K562 (cell line): Measurements from ENCODE around the gene PLCL1. TPM values are rescaled to one million over a fixed set of nuclear protein-coding genes. Genes with fewer than 3 reads are reported as not detected.

Experiments
- ATAC-seq: fragments of 200-7000 bp; cut with Tn5 transposase; 3 replicates; pipeline ENCODE4 v1.9.1; 2020; ENCODE audit warnings: moderate library complexity
- BruUV-seq: library from RNA; stranded (reverse); fragments of 400-500 nt; replicated peaks from 2 replicates; lab custom pipeline; 2021; lab: Mats Ljungman, UMichigan
- CTCF ChIA-PET: fragments of 300-600 bp; formaldehyde crosslinking; extraction: SDS; loops from one replicate; lab custom pipeline; 2021; ENCODE audit warnings: low intra/inter-chr PET ratio; lab: Yijun Ruan, JAX
- POLR2A ChIA-PET: fragments of 300-600, 350-650 bp; sonication (Branson Sonifier 250); formaldehyde crosslinking; extraction: SDS; loops from one replicate; lab custom pipeline; 2021; ENCODE audit warnings: antibody characterized with exemption, inconsistent platforms; lab: Yijun Ruan, JAX
- DNase-seq, 4 experiments: peaks; one replicate each; pipeline versions ENCODE4 v3.0.0 to v3.0.0-alpha.2; 2011 to 2018; ENCODE audit warnings: low spot score in 3 of 4, mixed read lengths in 3 of 4; ENCODE audit errors: extremely low read depth in 1 of 4
- FAIRE-seq: peaks from 2 replicates; lab custom pipeline; 2011; peaks lifted over from hg19 to GRCh38; lab: Jason Lieb, UNC
- H2AFZ ChIP-seq: 2 replicates; pipeline ENCODE4 v1.6.0; 2011; ENCODE audit warnings: low read depth, low read length, control low read depth, inconsistent platforms
- H3K27ac ChIP-seq: fragments of 200-600 bp; 3 replicates; pipeline ENCODE4 v1.8.0; 2011; ENCODE audit warnings: low read depth, mild to moderate bottlenecking, control low read depth, inconsistent platforms, low read length, moderate library complexity, mixed read lengths; ENCODE audit errors: extremely low read depth
- H3K27me3 ChIP-seq, 2 experiments: fragments of 300-600 bp in 1 of 2; 2 replicates in 1 of 2; 3 replicates in 1 of 2; pipeline versions ENCODE4 v1.6.0 to v1.8.0; 2011; ENCODE audit warnings: inconsistent platforms in 2 of 2, low read length in 2 of 2, mild to moderate bottlenecking in 1 of 2, mixed read lengths in 1 of 2, moderate library complexity in 1 of 2; ENCODE audit not compliant: control insufficient read depth in 2 of 2, insufficient read depth in 2 of 2
- H3K36me3 ChIP-seq: fragments of 300-600 bp; 3 replicates; pipeline ENCODE4 v1.8.0; 2011; ENCODE audit warnings: mild to moderate bottlenecking, low read length, inconsistent platforms; ENCODE audit not compliant: control insufficient read depth, insufficient read depth
- H3K4me1 ChIP-seq, 2 experiments: fragments of 200-600 bp in 1 of 2; replicated peaks in 1 of 2; 2 replicates in 1 of 2; 3 replicates in 1 of 2; pipeline versions ENCODE4 v1.5.1 to v1.8.0; 2011; ENCODE audit warnings: inconsistent platforms in 2 of 2, low read length in 2 of 2, mild to moderate bottlenecking in 1 of 2, mixed read lengths in 1 of 2, moderate library complexity in 1 of 2; ENCODE audit not compliant: control insufficient read depth in 2 of 2, insufficient read depth in 2 of 2
- H3K4me2 ChIP-seq: 2 replicates; pipeline ENCODE4 v1.6.1; 2011; ENCODE audit warnings: low read length, control low read depth, inconsistent platforms, mixed read lengths; ENCODE audit not compliant: insufficient read depth
- H3K4me3 ChIP-seq: fragments of 200-600 bp; sonication (generic), shearing (Covaris generic); 2 replicates; pipeline ENCODE4 v1.5.1; 2016; ENCODE audit warnings: control low read depth, inconsistent platforms
- H3K79me2 ChIP-seq: fragments of 200-600 bp; 3 replicates; pipeline ENCODE4 v1.8.0; 2011; ENCODE audit warnings: low read length, inconsistent platforms; ENCODE audit not compliant: control insufficient read depth, insufficient read depth
- H3K9ac ChIP-seq, 2 experiments: 2 replicates each; pipeline versions ENCODE4 v1.6.0 to v1.6.1; 2011; ENCODE audit warnings: low read depth in 2 of 2, low read length in 2 of 2, control low read depth in 1 of 2, inconsistent platforms in 1 of 2, mild to moderate bottlenecking in 1 of 2, mixed read lengths in 1 of 2; ENCODE audit not compliant: insufficient read depth in 1 of 2
- H3K9me1 ChIP-seq: one replicate; pipeline ENCODE4 v1.6.0; 2011; ENCODE audit warnings: inconsistent platforms, mild to moderate bottlenecking, low read length, moderate library complexity; ENCODE audit not compliant: control insufficient read depth, insufficient read depth
- H3K9me3 ChIP-seq: replicated peaks from 2 replicates; pipeline ENCODE4 v1.5.1; 2011; ENCODE audit warnings: low read depth, low read length, inconsistent platforms; ENCODE audit not compliant: control insufficient read depth, insufficient read depth
- H4K20me1 ChIP-seq: replicated peaks from 2 replicates; pipeline ENCODE4 v1.6.1; 2011; ENCODE audit warnings: low read length, inconsistent platforms, mixed read lengths; ENCODE audit not compliant: control insufficient read depth, insufficient read depth
- ARHGAP35 ChIP-seq: fragments of 450-650 bp; IDR thresholded peaks from 2 replicates; pipeline ENCODE4 v1.6.1; 2018; ENCODE audit not compliant: partially characterized antibody
- BRF2 ChIP-seq: IDR thresholded peaks from 3 replicates; pipeline ENCODE4 v1.6.1; 2011; ENCODE audit warnings: borderline replicate concordance, mild to moderate bottlenecking; ENCODE audit not compliant: insufficient read length, insufficient read depth
- CTBP1 ChIP-seq: fragments of 450-650 bp; IDR thresholded peaks from 2 replicates; pipeline ENCODE4 v1.6.1; 2016; ENCODE audit warnings: borderline replicate concordance
- E2F1 ChIP-seq: sonication (generic); formaldehyde crosslinking; IDR thresholded peaks from 2 replicates; pipeline ENCODE4 v1.8.1; 2023; ENCODE audit warnings: mild to moderate bottlenecking, missing genetic modification reagents, moderate library complexity
- E2F6 ChIP-seq, 2 experiments: IDR thresholded peaks; 2 replicates each; pipeline ENCODE4 v1.6.1; 2011; ENCODE audit warnings: borderline replicate concordance in 1 of 2, control low read depth in 1 of 2, low read depth in 1 of 2, low read length in 1 of 2, mild to moderate bottlenecking in 1 of 2, mixed read lengths in 1 of 2, moderate library complexity in 1 of 2; ENCODE audit not compliant: insufficient read depth in 1 of 2, insufficient read length in 1 of 2, poor library complexity in 1 of 2, severe bottlenecking in 1 of 2; ENCODE audit errors: extremely low read depth in 1 of 2
- IFI16 ChIP-seq: fragments of 250-450 bp; sonication (Bioruptor Pico); IDR thresholded peaks from 2 replicates; pipeline ENCODE4 v2.1.2; 2022; ENCODE audit warnings: mild to moderate bottlenecking, inconsistent platforms
- KLF13 ChIP-seq: fragments of 450-650 bp; IDR thresholded peaks from 2 replicates; pipeline ENCODE4 v1.6.1; 2016; ENCODE audit warnings: missing genetic modification characterization, low read depth, mild to moderate bottlenecking, missing compliant biosample characterization, moderate library complexity, borderline replicate concordance
- MBD2 ChIP-seq: sonication (generic); IDR thresholded peaks from 2 replicates; pipeline ENCODE4 v1.6.1; 2016; ENCODE audit warnings: low read depth, borderline replicate concordance
- MITF ChIP-seq: IDR thresholded peaks from 2 replicates; pipeline ENCODE4 v1.6.1; 2014; ENCODE audit warnings: antibody characterized with exemption
- RBM34 ChIP-seq: fragments of 200-400 bp; formaldehyde crosslinking; IDR thresholded peaks from 2 replicates; pipeline ENCODE4 v1.6.1; 2018; ENCODE audit warnings: low read length, borderline replicate concordance; ENCODE audit not compliant: insufficient read depth
- SAP30 ChIP-seq: fragments of 200-600 bp; sonication (generic); IDR thresholded peaks from 2 replicates; pipeline ENCODE4 v1.6.1; 2012; ENCODE audit warnings: borderline replicate concordance, low read depth, mild to moderate bottlenecking, moderate library complexity, low read length, control low read depth, inconsistent platforms; ENCODE audit not compliant: insufficient read depth, poor library complexity, severe bottlenecking
- ZBTB26 ChIP-seq: fragments of 450-650 bp; formaldehyde crosslinking; IDR thresholded peaks from 2 replicates; pipeline ENCODE4 v1.4.0; 2022; ENCODE audit warnings: missing genetic modification characterization
- ZFP30 ChIP-seq: fragments of 250-450 bp; sonication (Bioruptor Pico); IDR thresholded peaks from 2 replicates; pipeline ENCODE4 v1.8.0; 2022; ENCODE audit warnings: moderate library complexity, mild to moderate bottlenecking, inconsistent platforms, borderline replicate concordance
- ZKSCAN1 ChIP-seq: fragments of 150-350 bp; IDR thresholded peaks from 2 replicates; pipeline ENCODE4 v1.6.1; 2016; ENCODE audit warnings: low read depth, low read length
- ZKSCAN3 ChIP-seq: fragments of 250-450 bp; sonication (Bioruptor Pico); IDR thresholded peaks from 2 replicates; pipeline ENCODE4 v1.4.0; 2020
- WGBS: fragments of 100-300 bp; shearing (Covaris generic); methylation state at CpG from one replicate; pipeline ENCODE4 v1.1.6; 2016; ENCODE audit warnings: low coverage, mixed read lengths; ENCODE audit not compliant: insufficient coverage; ENCODE audit errors: missing lambda C conversion rate; 5-methylcytosine and 5-hydroxymethylcytosine counted together
- in situ Hi-C: fragments of 300-500 bp; cut with MboI; formaldehyde crosslinking; loops from 4 replicates; pipeline ENCODE4 v1.15.0; 2018; ENCODE audit warnings: inconsistent platforms, mixed read lengths
- intact Hi-C: fragments of 100-400 bp; cut with micrococcal nuclease; formaldehyde crosslinking; loops from 2 replicates; pipeline ENCODE4 v1.14.2; 2022
- polyA plus RNA-seq, 8 experiments: library from polyadenylated mRNA; depleted of rRNA in 4 of 8; stranded (reverse) in 5 of 8; unstranded in 3 of 8; fragments of >200 nt; fragmentation: Nextera tagmentation in 2 of 8; fragmentation: Illumina TruSeq in 1 of 8; extraction: Ambion mirVana in 2 of 8; extraction: Trizol in 1 of 8; gene quantifications; 2 replicates each; pipeline versions ENCODE4 v1.2.1 to v1.2.3, GENCODE V29; 2011 to 2014; ENCODE audit warnings: inconsistent platforms in 1 of 8, missing spikeins in 1 of 8
- total RNA-seq, 7 experiments: library from RNA; depleted of rRNA in 6 of 7; stranded (reverse); fragments of >200 nt in 6 of 7; fragmentation: Illumina TruSeq in 2 of 7; extraction: Trizol in 2 of 7; gene quantifications; 2 replicates each; pipeline versions ENCODE4 v1.2.1 to v1.2.3, GENCODE V29; 2011 to 2021; ENCODE audit warnings: low replicate concordance in 1 of 7

Gene PLCL1
- total and polyA plus RNA-seq, 9 of the 15 experiments (the other 6 are each of a cell fraction or from before 2014, with no cell fraction given) = 2.0 to 17.7 (median 8.6) TPM

GRCh38 chr2:198056836-198057235 lies 252.4 kb downstream of the PLCL1 start:
- Histone ChIP-seq H3K9me1 (no peaks in the 10 kb centered on the region), H3K4me3 (no peak overlapping the region), H3K9me3 (no peaks in the 10 kb centered on the region), H4K20me1 (no peaks in the 10 kb centered on the region; the same call in 1 of the 2 replicates), H2AFZ (no peak overlapping the region), H3K36me3 (no peaks in the 10 kb centered on the region; the same call in 2 of the 3 replicates), H3K9ac (no peak overlapping the region), H3K4me2 (no peak overlapping the region), H3K27me3 (no peaks in the 10 kb centered on the region), H3K4me1 (peaks cover 8 to 21% of the 10 kb centered on the region in 2 experiments; a peak in 4 of 5 replicates), H3K79me2 (peaks cover 48% of the 10 kb centered on the region), H3K27ac (no peak overlapping the region)
- no peak for FAIRE-seq
- in situ Hi-C loops = no loop called here
- no peak for DNase-seq
- POLR2A ChIA-PET = interaction anchor here (1.1 to 2.1 kb wide), 2 partner anchors 10 to 13 kb away, joined by 3 to 5 read pairs; no protein-coding TSS in a partner anchor
- CTCF ChIA-PET = no interaction called here
- 75% methylated on average over 2 of the region's 2 CpGs for WGBS
- no peak for ATAC-seq
- no TSS peak for BruUV-seq
- intact Hi-C loops = loop anchor here (5.0 kb wide), 1 partner anchor 70 kb away; no protein-coding TSS in a partner anchor
- TF ChIP-seq MBD2 (no peak), ARHGAP35 (no peak), BRF2 (no peak), ZFP30 (CRISPR knock-in tag) (no peak), MITF (no peak), ZKSCAN1 (no peak), RBM34 (no peak), SAP30 (no peak), KLF13 (tag) (no peak), E2F6 (IDR thresholded peaks at IDR 0.05; ENCODE audit: borderline replicate concordance in 1 of 2, extremely low read depth in 1 of 2, insufficient read depth in 1 of 2, insufficient read length in 1 of 2, low read depth in 1 of 2, low read length in 1 of 2, poor library complexity in 1 of 2, severe bottlenecking in 1 of 2) (no peak), IFI16 (CRISPR knock-in tag) (no peak), E2F1 (CRISPR knock-in tag) (no peak), ZBTB26 (no peak), ZKSCAN3 (CRISPR knock-in tag) (no peak), CTBP1 (no peak)
